GM12872 (cell line): ENCODE measurements around the gene BABAM1.
A peak's percentile ranks its signal among the peaks of the same experiment; 100 is the strongest.

ENCODE experiments used
- CTCF ChIP-seq: IDR thresholded peaks from 3 replicates; pipeline ENCODE4 v1.5.1; 2011; ENCODE audit warnings: low read depth, mild to moderate bottlenecking, low read length, moderate library complexity; ENCODE audit not compliant: insufficient read depth

The BABAM1 gene

GRCh38 chr19:17303167-17303939 is 36.1 kb downstream of the BABAM1 start, which contains the start of gene ABHD8:
Gene ABHD8 (minus strand): TSS chr19:17303425. CDS start chr19:17301616, 1,809 bp downstream.
- peak; percentile 52 for TF ChIP-seq CTCF

DNA sequence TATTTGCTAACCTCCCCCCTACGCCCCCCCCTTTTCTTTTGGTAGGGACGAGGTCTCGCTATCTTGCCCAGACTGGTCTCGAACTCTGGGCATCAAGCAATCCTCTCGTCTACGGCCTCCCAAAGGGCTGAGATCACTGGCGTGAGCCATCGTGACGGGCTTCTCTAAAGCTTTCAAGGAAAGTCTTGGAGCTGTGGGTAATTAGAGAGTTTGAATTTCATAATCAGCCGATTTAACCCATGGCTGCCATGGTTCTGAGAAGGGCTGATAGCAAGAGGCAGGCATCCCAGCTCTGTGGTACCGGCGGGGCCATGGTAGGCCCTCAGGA is 36.7 kb downstream of the BABAM1 start:
- no peak for TF ChIP-seq CTCF

DNA sequence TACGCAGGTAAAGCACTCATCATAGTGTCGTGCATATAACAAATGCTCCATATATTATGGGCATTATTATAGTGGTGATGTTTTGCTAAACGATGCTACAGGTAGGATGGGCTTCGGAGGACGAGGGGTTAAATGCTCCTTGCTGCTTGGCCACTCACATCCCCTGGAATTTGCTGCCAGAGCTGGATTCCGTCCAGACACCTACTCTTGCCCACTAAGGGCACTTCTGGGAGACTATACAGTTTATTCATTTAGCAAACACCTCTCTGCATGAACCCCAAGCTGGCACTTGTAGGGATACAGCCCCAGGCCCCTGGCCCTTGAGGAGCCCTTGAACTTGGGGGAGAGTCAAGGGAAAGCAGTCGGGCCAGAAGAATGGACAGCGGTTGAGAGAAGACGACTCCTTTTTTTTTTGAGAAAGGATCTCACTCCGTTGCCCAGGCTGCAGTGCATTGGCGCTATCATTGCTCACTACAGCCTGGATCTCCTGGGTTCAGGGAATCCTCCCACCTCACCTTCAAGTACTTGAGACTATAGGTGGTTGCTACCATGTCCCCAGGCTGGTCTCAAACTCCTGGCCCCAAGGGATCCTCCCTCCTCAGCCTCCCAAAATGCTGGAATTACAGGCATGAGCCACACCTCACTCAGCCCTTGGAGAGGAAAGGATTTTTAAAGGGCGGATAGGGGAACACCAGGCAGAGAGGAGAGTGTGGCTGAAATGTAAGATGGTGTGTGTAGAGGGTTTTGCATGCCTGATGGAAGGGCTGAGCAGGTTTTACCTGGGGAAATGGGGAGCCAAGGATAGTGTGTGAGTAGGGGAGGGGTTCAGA is 37.4 kb downstream of the BABAM1 start:
- no peak for TF ChIP-seq CTCF

DNA sequence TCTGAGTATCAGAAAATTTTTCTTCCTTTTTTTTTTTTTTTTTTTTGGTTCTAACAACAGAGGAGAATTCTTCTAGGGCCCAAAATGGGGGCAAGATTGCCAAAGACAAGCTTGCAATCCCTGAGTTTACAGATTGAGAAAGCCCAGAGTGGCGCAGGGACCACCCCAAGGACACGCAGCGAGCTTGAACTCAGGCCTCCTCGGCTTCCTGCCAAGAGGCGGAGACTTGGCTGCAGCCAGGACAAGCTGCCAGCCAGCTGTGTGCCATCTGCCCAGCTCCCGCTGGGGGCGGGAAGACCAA is 37.9 kb downstream of the BABAM1 start:
- TF ChIP-seq CTCF, result no peak

GRCh38 chr19:17305517-17306284 is 38.5 kb downstream of the BABAM1 start, which contains the start of gene MRPL34:
Gene MRPL34 (plus strand): TSS chr19:17305872. CDS start chr19:17305893, 21 bp downstream.
- peak; percentile 87 for TF ChIP-seq CTCF

- no peak for TF ChIP-seq CTCF
These were observed 39.1 kb downstream of the BABAM1 start for GRCh38 chr19:17306285-17306714.

- no peak for TF ChIP-seq CTCF
These were observed 40.7 kb downstream of the BABAM1 start for GRCh38 chr19:17307876-17308377.
